Activated CD4-positive, alpha-beta T cell treated with anti-CD3 and anti-CD28 coated beads, Interleukin-2, amount 50 U/mL, for 24 hours (primary cell): Measurements from ENCODE around the gene AIFM3.
"Not testable (repeated sequence)": the region's sequence is repeated elsewhere in the genome, so short reads cannot be mapped to it uniquely, and the experiment has no call there.

Experiments
- DNase-seq, 2 donors: peaks; one replicate each; pipeline ENCODE4 v3.0.0-alpha.2; 2020; ENCODE audit warnings: low read depth in 1 of 2, low spot score in 1 of 2

The AIFM3 gene

GRCh38 chr22:21000987-21001600, 34.0 kb downstream of the AIFM3 start:
- DNase-seq: no peak

GRCh38 chr22:21001601-21002325, 34.7 kb downstream of the AIFM3 start, which contains the start of gene THAP7:
Gene THAP7 (minus strand): TSS chr22:21002118. CDS start chr22:21001911, 207 bp downstream.
- peak; percentile 93 to 96 for DNase-seq

GRCh38 chr22:21003782-21004181, 36.7 kb downstream of the AIFM3 start:
- DNase-seq: no peak

- DNase-seq: not testable (repeated sequence)
These were observed 42.2 kb downstream of the AIFM3 start for GRCh38 chr22:21009208-21009607.

- DNase-seq: no peak
These were observed 42.8 kb downstream of the AIFM3 start for GRCh38 chr22:21009638-21010425.

GRCh38 chr22:21010426-21011113, 43.5 kb downstream of the AIFM3 start:
- no peak for DNase-seq

- no peak for DNase-seq
These were observed 45.7 kb downstream of the AIFM3 start for GRCh38 chr22:21012446-21013407.

- no peak for DNase-seq
These were observed 46.7 kb downstream of the AIFM3 start for GRCh38 chr22:21013657-21014201.

- peak; percentile 51 to 76 for DNase-seq
These were observed 47.2 kb downstream of the AIFM3 start for GRCh38 chr22:21014202-21014725.

GRCh38 chr22:21014726-21015465, 47.8 kb downstream of the AIFM3 start, which contains the start of gene P2RX6:
Gene P2RX6 (plus strand): TSS chr22:21015165. CDS start chr22:21015175, 10 bp downstream.
- DNase-seq: no peak

- no peak for DNase-seq
These were observed 48.5 kb downstream of the AIFM3 start for GRCh38 chr22:21015466-21016006.

- DNase-seq: no peak
These were observed 49.8 kb downstream of the AIFM3 start for GRCh38 chr22:21016644-21017420.

GRCh38 chr22:21018314-21018713, 51.3 kb downstream of the AIFM3 start:
- DNase-seq: no peak

GRCh38 chr22:21020802-21021429, 53.9 kb downstream of the AIFM3 start:
- DNase-seq: no peak

GRCh38 chr22:21022507-21022906, 55.5 kb downstream of the AIFM3 start:
- no peak for DNase-seq

- no peak for DNase-seq
These were observed 56.0 kb downstream of the AIFM3 start for GRCh38 chr22:21022955-21023614.

- DNase-seq: no peak
These were observed 58.2 kb downstream of the AIFM3 start for GRCh38 chr22:21025266-21025665.
